IMR-90 (cell line): ENCODE measurements around the gene POLR2F. TPM values are rescaled to one million over a fixed set of nuclear protein-coding genes. Genes with fewer than 3 reads are reported as not detected.

Source experiments
- ATAC-seq: fragments of 200-7000 bp; cut with Tn5 transposase; 2 replicates; pipeline ENCODE4 v1.9.1; 2020; ENCODE audit warnings: low read depth, mild to moderate bottlenecking, moderate library complexity
- BruUV-seq: library from RNA; stranded (reverse); fragments of 400-500 nt; replicated peaks from 2 replicates; lab custom pipeline; 2021; lab: Mats Ljungman, UMichigan
- CTCF ChIA-PET: fragments of 300-600 bp; formaldehyde crosslinking; extraction: SDS; loops from one replicate; lab custom pipeline; 2021; ENCODE audit warnings: antibody characterized with exemption; lab: Yijun Ruan, JAX
- POLR2A ChIA-PET: fragments of 300-600 bp; sonication (Branson Sonifier 250); formaldehyde crosslinking; loops from one replicate; lab custom pipeline; 2022; ENCODE audit warnings: antibody characterized with exemption; ENCODE audit not compliant: unreplicated experiment; lab: Charles Lee
- DNase-seq: peaks from one replicate; pipeline ENCODE4 v3.0.0; 2013
- H2AFZ ChIP-seq: replicated peaks from 2 replicates; pipeline ENCODE3; 2013; ENCODE audit warnings: low read length, mild to moderate bottlenecking; ENCODE audit not compliant: poor library complexity
- H2AK5ac ChIP-seq: 2 replicates; pipeline ENCODE4 v1.6.1; 2013; ENCODE audit warnings: low read depth, low read length, inconsistent platforms
- H2AK9ac ChIP-seq: replicated peaks from 2 replicates; pipeline ENCODE3; 2013; ENCODE audit warnings: mild to moderate bottlenecking, low read depth, low read length, moderate library complexity; ENCODE audit not compliant: poor library complexity
- H2BK120ac ChIP-seq: 2 replicates; pipeline ENCODE4 v1.6.1; 2013; ENCODE audit warnings: low read depth, low read length, inconsistent platforms
- H2BK15ac ChIP-seq: 3 replicates; pipeline ENCODE4 v1.6.1; 2013; ENCODE audit warnings: low read depth, low read length, inconsistent platforms
- H2BK20ac ChIP-seq: 2 replicates; pipeline ENCODE4 v1.6.1; 2013; ENCODE audit warnings: low read depth, mild to moderate bottlenecking, inconsistent platforms, low read length, moderate library complexity
- H2BK5ac ChIP-seq: 2 replicates; pipeline ENCODE4 v1.6.1; 2013; ENCODE audit warnings: mild to moderate bottlenecking, low read depth, low read length, inconsistent platforms; ENCODE audit not compliant: poor library complexity, severe bottlenecking
- H3K14ac ChIP-seq: replicated peaks from 2 replicates; pipeline ENCODE4 v1.6.1; 2013; ENCODE audit warnings: low read depth, low read length, inconsistent platforms
- H3K18ac ChIP-seq: 2 replicates; pipeline ENCODE4 v1.6.1; 2013; ENCODE audit warnings: low read depth, low read length, control low read depth
- H3K23ac ChIP-seq: 2 replicates; pipeline ENCODE4 v1.6.1; 2013; ENCODE audit warnings: low read depth, low read length, inconsistent platforms
- H3K27ac ChIP-seq: 2 replicates; pipeline ENCODE4 v1.5.1; 2013; ENCODE audit warnings: mild to moderate bottlenecking, control low read depth, low read length; ENCODE audit not compliant: insufficient read depth
- H3K27me3 ChIP-seq: 2 replicates; pipeline ENCODE4 v1.6.1; 2013; ENCODE audit warnings: low read length; ENCODE audit not compliant: control insufficient read depth, insufficient read depth
- H3K36me3 ChIP-seq: 2 replicates; pipeline ENCODE4 v1.6.1; 2013; ENCODE audit warnings: low read length, mixed read lengths; ENCODE audit not compliant: control insufficient read depth, insufficient read depth
- H3K4ac ChIP-seq: 2 replicates; pipeline ENCODE4 v1.6.1; 2013; ENCODE audit warnings: low read depth, low read length, inconsistent platforms
- H3K4me1 ChIP-seq: 2 replicates; pipeline ENCODE4 v1.6.1; 2013; ENCODE audit warnings: low read length, mixed read lengths; ENCODE audit not compliant: control insufficient read depth, insufficient read depth
- H3K4me2 ChIP-seq: 2 replicates; pipeline ENCODE4 v1.6.1; 2013; ENCODE audit warnings: low read depth, mild to moderate bottlenecking, control low read depth, low read length, moderate library complexity
- H3K4me3 ChIP-seq: 2 replicates; pipeline ENCODE4 v1.5.1; 2013; ENCODE audit warnings: low read depth, mild to moderate bottlenecking, control low read depth, low read length, moderate library complexity; ENCODE audit not compliant: insufficient read depth
- H3K56ac ChIP-seq: 2 replicates; pipeline ENCODE4 v1.6.1; 2013; ENCODE audit warnings: low read length, inconsistent platforms; ENCODE audit not compliant: insufficient read depth; ENCODE audit errors: extremely low read depth
- H3K79me1 ChIP-seq, 2 experiments: 2 replicates each; pipeline ENCODE4 v1.6.1; 2013; ENCODE audit warnings: low read length in 2 of 2, inconsistent platforms in 1 of 2, low read depth in 1 of 2
- H3K9ac ChIP-seq: 2 replicates; pipeline ENCODE4 v1.6.1; 2013; ENCODE audit warnings: low read depth, low read length, control low read depth
- H3K9me1 ChIP-seq: 2 replicates; pipeline ENCODE4 v1.6.1; 2013; ENCODE audit warnings: low read length, inconsistent platforms; ENCODE audit not compliant: insufficient read depth
- H3K9me3 ChIP-seq: 2 replicates; pipeline ENCODE4 v1.6.1; 2013; ENCODE audit warnings: low read length; ENCODE audit not compliant: control insufficient read depth, insufficient read depth
- H4K20me1 ChIP-seq: 2 replicates; pipeline ENCODE4 v1.6.1; 2013; ENCODE audit warnings: low read length, inconsistent platforms; ENCODE audit not compliant: insufficient read depth
- H4K5ac ChIP-seq: 2 replicates; pipeline ENCODE4 v1.6.1; 2013; ENCODE audit warnings: mild to moderate bottlenecking, low read depth, low read length, control low read depth
- H4K8ac ChIP-seq, 2 experiments: 2 replicates each; pipeline ENCODE4 v1.6.1; 2013; ENCODE audit warnings: low read depth in 2 of 2, low read length in 2 of 2, control low read depth in 1 of 2, inconsistent platforms in 1 of 2
- H4K91ac ChIP-seq: 2 replicates; pipeline ENCODE4 v1.6.1; 2013; ENCODE audit warnings: low read depth, low read length, inconsistent platforms; ENCODE audit not compliant: insufficient read depth
- BHLHE40 ChIP-seq: fragments of 150-350 bp; IDR thresholded peaks from 2 replicates; pipeline ENCODE4 v1.6.1; 2016; ENCODE audit warnings: mild to moderate bottlenecking, low read depth, low read length
- CEBPB ChIP-seq: IDR thresholded peaks from 2 replicates; pipeline ENCODE4 v1.6.1; 2012; ENCODE audit warnings: low read depth, low read length, improper control_type of control experiment
- CHD1 ChIP-seq: IDR thresholded peaks from 2 replicates; pipeline ENCODE4 v1.6.1; 2012; ENCODE audit warnings: low read depth, low read length, improper control_type of control experiment
- MAFK ChIP-seq: IDR thresholded peaks from 2 replicates; pipeline ENCODE4 v1.6.1; 2012; ENCODE audit warnings: low read depth, low read length, improper control_type of control experiment
- MAZ ChIP-seq: IDR thresholded peaks from 2 replicates; pipeline ENCODE4 v1.6.1; 2012; ENCODE audit warnings: low read depth, mild to moderate bottlenecking, low read length, improper control_type of control experiment, moderate library complexity, borderline replicate concordance
- MXI1 ChIP-seq: IDR thresholded peaks from 2 replicates; pipeline ENCODE4 v1.6.1; 2012; ENCODE audit warnings: low read depth, mild to moderate bottlenecking, low read length, moderate library complexity, borderline replicate concordance
- NFE2L2 ChIP-seq: fragments of 150-350 bp; IDR thresholded peaks from 2 replicates; pipeline ENCODE4 v1.6.1; 2016; ENCODE audit warnings: low read depth, mild to moderate bottlenecking, low read length
- POLR2A ChIP-seq: IDR thresholded peaks from 2 replicates; pipeline ENCODE4 v1.6.1; 2012; ENCODE audit warnings: mild to moderate bottlenecking, low read depth, low read length
- RAD21 ChIP-seq: IDR thresholded peaks from 2 replicates; pipeline ENCODE4 v1.6.1; 2012; ENCODE audit warnings: low read length, improper control_type of control experiment
- RCOR1 ChIP-seq: IDR thresholded peaks from 2 replicates; pipeline ENCODE4 v1.6.1; 2012; ENCODE audit warnings: mild to moderate bottlenecking, low read length, improper control_type of control experiment; ENCODE audit not compliant: insufficient replicate concordance
- RFX5 ChIP-seq: IDR thresholded peaks from 2 replicates; pipeline ENCODE4 v1.8.0; 2012; ENCODE audit warnings: low read depth, mild to moderate bottlenecking, low read length, moderate library complexity
- SMC3 ChIP-seq: fragments of 150-350 bp; IDR thresholded peaks from 2 replicates; pipeline ENCODE4 v1.6.1; 2016; ENCODE audit warnings: low read depth, mild to moderate bottlenecking, antibody characterized with exemption, low read length, moderate library complexity
- WGBS, 2 experiments: methylation state at CpG; one replicate each; pipeline versions ENCODE4 v1.1.5 to v1.1.7; 2013; ENCODE audit warnings: missing lambda C conversion rate in 2 of 2; ENCODE audit not compliant: insufficient read length in 1 of 2; ENCODE audit errors: extremely low coverage in 2 of 2; 5-methylcytosine and 5-hydroxymethylcytosine counted together
- dilution Hi-C: fragments of 300-500 bp; cut with HindIII; formaldehyde crosslinking; loops from one replicate; pipeline ENCODE4 v1.14.3; 2018; ENCODE audit warnings: low sequenced_read_pairs; ENCODE audit not compliant: unreplicated experiment
- in situ Hi-C: fragments of 300-500 bp; cut with MboI; formaldehyde crosslinking; loops from 3 replicates; pipeline ENCODE4 v1.14.3; 2019; ENCODE audit warnings: low sequenced_read_pairs, inconsistent platforms, mixed read lengths
- intact Hi-C: fragments of 100-400 bp; cut with micrococcal nuclease; formaldehyde crosslinking; loops from 2 replicates; pipeline ENCODE4 v1.10.0; 2022
- polyA plus RNA-seq, 3 experiments: library from polyadenylated mRNA; depleted of rRNA; stranded (reverse); fragments of >200 nt; gene quantifications; 2 replicates each; pipeline ENCODE4 v1.2.3, GENCODE V29; 2012; ENCODE audit warnings: low replicate concordance in 1 of 3
- total RNA-seq: library from RNA; depleted of rRNA; stranded (reverse); fragments of >200 nt; gene quantifications from 2 replicates; pipeline ENCODE4 v1.2.3, GENCODE V29; 2012
- TF ChIP-seq, protein P1 (sequence below): conservative IDR thresholded peaks from 2 replicates; pipeline ENCODE4 v1.5.1; 2012; ENCODE audit warnings: mild to moderate bottlenecking, low read depth, low read length, improper control_type of control experiment
- TF ChIP-seq, protein P2 (sequence below): fragments of 150-350 bp; IDR thresholded peaks from 2 replicates; pipeline ENCODE4 v1.6.1; 2016; ENCODE audit warnings: low read depth, mild to moderate bottlenecking, low read length, moderate library complexity, borderline replicate concordance
- TF ChIP-seq, protein P3 (sequence below): fragments of 150-350 bp; IDR thresholded peaks from 2 replicates; pipeline ENCODE4 v1.6.1; 2017; ENCODE audit warnings: mild to moderate bottlenecking, antibody characterized with exemption, low read length, low read depth

POLR2F gene
- total and polyA plus RNA-seq, 2 of the 4 experiments (the other 2 are of a cell fraction) = 26.0 to 147 TPM

DNA sequence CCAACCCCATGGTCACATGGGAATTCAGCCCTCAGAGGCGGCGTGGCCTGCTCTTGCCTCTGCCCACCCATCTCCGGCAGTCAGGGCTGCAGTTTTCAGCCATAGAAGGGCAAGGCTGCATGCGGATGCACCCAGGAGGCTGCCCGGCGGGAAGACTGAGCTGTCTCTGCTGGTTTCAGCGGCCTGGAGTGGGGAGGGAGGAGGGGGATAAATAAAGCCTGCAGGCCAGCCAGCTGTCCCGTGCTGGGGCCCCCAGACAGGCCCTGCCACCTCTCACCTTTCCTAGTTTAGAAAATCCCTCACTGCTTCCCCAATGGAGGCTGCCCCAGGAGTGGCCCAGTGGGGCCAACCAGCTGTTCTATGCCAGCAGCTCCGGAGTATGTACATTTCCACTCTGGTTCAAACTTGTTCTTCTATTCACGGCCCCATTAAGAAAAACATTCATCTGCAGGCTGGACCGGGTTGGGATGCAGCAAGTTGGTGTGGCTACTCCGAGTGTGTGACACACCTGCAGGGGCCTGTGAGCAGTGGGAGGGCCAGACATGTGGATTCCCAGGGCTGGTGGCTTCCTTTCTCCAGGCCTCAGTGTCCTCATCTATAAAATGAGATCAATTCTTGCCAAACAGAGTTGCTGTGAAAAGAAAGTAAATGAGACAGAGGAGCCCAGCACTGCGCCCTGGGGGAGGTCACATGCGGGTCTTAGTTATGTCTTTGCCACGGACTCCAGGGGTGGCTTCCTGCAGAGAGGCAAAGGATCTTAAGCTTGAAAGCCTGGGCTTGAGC is 42.4 kb upstream of the POLR2F start:
- ChIA-PET POLR2A (no interaction called here), CTCF (interaction anchor here (0.6 kb wide), 1 partner anchor 1020 kb away, joined by 6 read pairs; no protein-coding TSS in a partner anchor)
- H2BK120ac ChIP-seq = no peak overlapping the region
- no peak for TF ChIP-seq CHD1
- no peak for TF ChIP-seq MAZ
- no peak for TF ChIP-seq MAFK
- TF ChIP-seq BHLHE40 = no peak
- TF ChIP-seq RAD21 = no peak
- TF ChIP-seq, protein P1, sequence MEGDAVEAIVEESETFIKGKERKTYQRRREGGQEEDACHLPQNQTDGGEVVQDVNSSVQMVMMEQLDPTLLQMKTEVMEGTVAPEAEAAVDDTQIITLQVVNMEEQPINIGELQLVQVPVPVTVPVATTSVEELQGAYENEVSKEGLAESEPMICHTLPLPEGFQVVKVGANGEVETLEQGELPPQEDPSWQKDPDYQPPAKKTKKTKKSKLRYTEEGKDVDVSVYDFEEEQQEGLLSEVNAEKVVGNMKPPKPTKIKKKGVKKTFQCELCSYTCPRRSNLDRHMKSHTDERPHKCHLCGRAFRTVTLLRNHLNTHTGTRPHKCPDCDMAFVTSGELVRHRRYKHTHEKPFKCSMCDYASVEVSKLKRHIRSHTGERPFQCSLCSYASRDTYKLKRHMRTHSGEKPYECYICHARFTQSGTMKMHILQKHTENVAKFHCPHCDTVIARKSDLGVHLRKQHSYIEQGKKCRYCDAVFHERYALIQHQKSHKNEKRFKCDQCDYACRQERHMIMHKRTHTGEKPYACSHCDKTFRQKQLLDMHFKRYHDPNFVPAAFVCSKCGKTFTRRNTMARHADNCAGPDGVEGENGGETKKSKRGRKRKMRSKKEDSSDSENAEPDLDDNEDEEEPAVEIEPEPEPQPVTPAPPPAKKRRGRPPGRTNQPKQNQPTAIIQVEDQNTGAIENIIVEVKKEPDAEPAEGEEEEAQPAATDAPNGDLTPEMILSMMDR = no peak
- no peak for TF ChIP-seq CEBPB
- TF ChIP-seq SMC3 = no peak
- no peak for TF ChIP-seq POLR2A
- no peak for TF ChIP-seq MXI1
- no peak for TF ChIP-seq RCOR1
- no peak for TF ChIP-seq NFE2L2
- TF ChIP-seq, protein P2, sequence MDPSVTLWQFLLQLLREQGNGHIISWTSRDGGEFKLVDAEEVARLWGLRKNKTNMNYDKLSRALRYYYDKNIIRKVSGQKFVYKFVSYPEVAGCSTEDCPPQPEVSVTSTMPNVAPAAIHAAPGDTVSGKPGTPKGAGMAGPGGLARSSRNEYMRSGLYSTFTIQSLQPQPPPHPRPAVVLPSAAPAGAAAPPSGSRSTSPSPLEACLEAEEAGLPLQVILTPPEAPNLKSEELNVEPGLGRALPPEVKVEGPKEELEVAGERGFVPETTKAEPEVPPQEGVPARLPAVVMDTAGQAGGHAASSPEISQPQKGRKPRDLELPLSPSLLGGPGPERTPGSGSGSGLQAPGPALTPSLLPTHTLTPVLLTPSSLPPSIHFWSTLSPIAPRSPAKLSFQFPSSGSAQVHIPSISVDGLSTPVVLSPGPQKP = no peak
- no peak for TF ChIP-seq RFX5
- TF ChIP-seq, protein P3, sequence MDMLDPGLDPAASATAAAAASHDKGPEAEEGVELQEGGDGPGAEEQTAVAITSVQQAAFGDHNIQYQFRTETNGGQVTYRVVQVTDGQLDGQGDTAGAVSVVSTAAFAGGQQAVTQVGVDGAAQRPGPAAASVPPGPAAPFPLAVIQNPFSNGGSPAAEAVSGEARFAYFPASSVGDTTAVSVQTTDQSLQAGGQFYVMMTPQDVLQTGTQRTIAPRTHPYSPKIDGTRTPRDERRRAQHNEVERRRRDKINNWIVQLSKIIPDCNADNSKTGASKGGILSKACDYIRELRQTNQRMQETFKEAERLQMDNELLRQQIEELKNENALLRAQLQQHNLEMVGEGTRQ = no peak

More for the DNA sequence above, 42.4 kb upstream of the POLR2F start:
- H3K79me1 ChIP-seq = peaks cover 29 to 58% of the 10 kb centered on the region in 2 experiments
- no peak for ATAC-seq
- H3K9ac ChIP-seq = no peak overlapping the region
- no peak overlapping the region for H2BK5ac ChIP-seq
- dilution Hi-C loops (no loop called here), intact Hi-C loops (no loop called here), in situ Hi-C loops (no loop called here)
- H3K23ac ChIP-seq = no peak overlapping the region
- H2AFZ ChIP-seq = no peak overlapping the region
- H3K56ac ChIP-seq = no peak overlapping the region
- H3K27ac ChIP-seq = no peak overlapping the region
- H3K4ac ChIP-seq = no peak overlapping the region
- H2AK9ac ChIP-seq = no peak overlapping the region
- peaks cover 21% of the 10 kb centered on the region for H3K9me1 ChIP-seq
- H4K20me1 ChIP-seq = peaks cover 43% of the 10 kb centered on the region
- no peak overlapping the region for H3K4me2 ChIP-seq
- no peak overlapping the region for H2BK20ac ChIP-seq
- no peaks in the 10 kb centered on the region for H3K27me3 ChIP-seq
- no peak overlapping the region for H2AK5ac ChIP-seq
- H4K8ac ChIP-seq = no peak overlapping the region
- H4K91ac ChIP-seq = no peak overlapping the region
- 78% methylated on average over 3 of the region's 15 CpGs; no CpG with 5 or more reads in 1 of the 2 experiments for WGBS, 2 experiments
- DNase-seq = no peak
- peaks cover 14% of the 10 kb centered on the region for H3K4me1 ChIP-seq
- no peak overlapping the region for H3K18ac ChIP-seq
- no peak overlapping the region for H2BK15ac ChIP-seq
- H3K36me3 ChIP-seq = peaks cover 24% of the 10 kb centered on the region
- no peak overlapping the region for H3K14ac ChIP-seq
- BruUV-seq = no TSS peak
- no peaks in the 10 kb centered on the region for H3K9me3 ChIP-seq
- H3K4me3 ChIP-seq = no peak overlapping the region
- H4K5ac ChIP-seq = no peak overlapping the region
